IPS DF 4.7 (cell line): ENCODE results near the gene GALNT9.
"Not testable (repeated sequence)": the region's sequence is repeated elsewhere in the genome, so short reads cannot be mapped to it uniquely, and the experiment has no call there.

Source experiments
- DNase-seq: peaks from one replicate; pipeline ENCODE4 v3.0.0-alpha.2; 2013; ENCODE audit warnings: low spot score; ENCODE audit errors: extremely low read depth

GALNT9 gene

GRCh38 chr12:132314516-132315233 lies 14.7 kb downstream of the GALNT9 start:
- no peak for DNase-seq

GRCh38 chr12:132314035-132314434 lies 15.4 kb downstream of the GALNT9 start:
- no peak for DNase-seq

GRCh38 chr12:132313182-132313581 lies 16.2 kb downstream of the GALNT9 start:
- no peak for DNase-seq

DNA sequence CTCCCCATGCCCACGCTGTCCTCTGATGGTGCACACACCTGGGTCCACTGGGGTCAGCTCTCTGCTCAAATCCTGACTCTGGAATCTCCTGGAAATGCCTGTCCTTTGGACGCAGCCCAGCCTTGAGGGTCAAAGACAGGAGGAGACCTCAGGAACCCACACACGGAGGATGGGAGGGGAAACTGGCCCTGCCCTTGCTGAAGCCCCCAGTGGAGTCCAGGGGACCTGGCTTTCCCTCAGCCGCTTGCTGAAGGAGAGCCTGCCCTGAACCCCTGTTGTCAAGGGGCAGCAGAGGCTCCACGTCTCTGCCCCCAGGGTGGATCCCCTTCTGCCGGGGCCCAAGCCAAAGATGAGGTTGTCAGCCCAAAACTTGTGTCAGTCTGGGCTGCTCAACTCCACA lies 16.9 kb downstream of the GALNT9 start:
- no peak for DNase-seq

DNA sequence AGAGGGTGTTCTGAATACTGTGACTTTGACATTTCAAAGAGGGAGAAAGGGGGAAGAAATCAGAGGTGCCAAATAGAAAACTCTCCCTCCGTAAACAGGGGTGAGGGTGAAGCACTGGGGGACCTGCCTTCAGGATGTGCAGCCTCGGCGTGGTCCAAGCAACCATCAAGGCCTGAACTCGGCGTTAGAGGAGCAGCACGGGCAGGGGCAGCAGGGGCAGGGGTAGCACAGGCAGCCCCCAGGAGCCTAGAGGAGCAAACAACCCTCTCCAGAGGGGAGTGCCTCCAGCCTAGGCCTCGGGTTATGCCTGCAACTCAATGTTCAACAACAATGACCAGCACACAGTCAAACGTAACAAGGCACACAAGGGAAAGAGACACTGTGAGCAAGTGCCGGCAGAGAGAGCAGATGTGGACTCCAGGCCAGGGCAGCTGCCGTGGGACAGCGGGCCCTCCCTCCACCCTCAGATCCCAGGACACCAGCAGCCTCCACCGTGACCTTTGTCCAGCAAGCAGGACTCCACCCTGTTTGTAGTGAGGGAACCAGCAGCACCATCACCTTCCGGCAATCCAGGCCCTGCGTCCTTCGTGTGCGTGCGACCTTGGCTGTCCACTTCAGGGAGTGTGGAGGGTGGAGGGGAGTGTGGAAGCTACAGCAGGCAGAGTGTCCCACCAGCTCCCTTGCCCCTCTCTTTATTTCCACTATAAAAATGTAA lies 18.0 kb downstream of the GALNT9 start:
- no peak for DNase-seq

- no peak for DNase-seq
Measured at GRCh38 chr12:132310181-132311040, 19.0 kb downstream of the GALNT9 start.

DNA sequence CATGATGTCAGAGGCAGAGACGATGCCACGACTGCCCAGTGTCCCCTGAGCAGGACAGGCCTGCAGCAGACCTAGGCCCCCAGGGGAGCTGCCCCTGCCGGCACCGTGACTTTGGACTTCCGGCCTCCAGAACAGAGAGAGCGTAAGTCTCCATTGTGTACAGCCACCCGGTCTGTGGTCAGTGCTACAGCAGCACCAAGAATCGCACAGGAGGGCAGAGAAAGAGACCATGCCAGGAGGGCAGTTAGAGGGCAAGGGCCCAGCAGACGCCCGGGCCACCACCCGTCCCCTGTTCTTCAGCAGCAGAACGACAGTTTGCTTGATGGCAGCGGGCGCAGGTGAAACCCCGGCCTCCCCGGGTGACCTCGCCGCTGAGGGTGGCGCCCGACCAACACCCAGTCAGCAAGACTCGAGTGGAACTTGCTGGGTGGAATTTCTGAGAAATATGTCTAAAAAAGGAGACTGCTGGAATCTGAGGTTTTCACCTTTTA lies 19.7 kb downstream of the GALNT9 start:
- DNase-seq, result no peak

- DNase-seq, result no peak
Measured at GRCh38 chr12:132308853-132309595, 20.4 kb downstream of the GALNT9 start.

GRCh38 chr12:132307976-132308852 lies 21.2 kb downstream of the GALNT9 start:
- DNase-seq, result no peak

DNA sequence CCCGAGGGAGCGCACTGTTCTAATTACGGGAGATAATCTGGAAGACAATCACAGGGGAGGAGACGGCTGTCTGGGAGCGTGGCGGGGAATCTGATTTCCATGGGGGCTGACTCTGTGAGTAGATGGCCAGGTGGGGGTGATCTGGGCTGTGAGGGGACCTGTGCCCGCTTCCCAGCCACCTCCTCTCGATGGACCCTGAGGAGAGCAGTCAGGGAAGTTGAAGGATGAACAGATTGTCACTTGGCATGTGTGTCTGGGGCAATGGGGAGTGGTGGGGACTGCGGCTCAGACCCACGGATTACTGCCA lies 22.6 kb downstream of the GALNT9 start:
- DNase-seq, result no peak

GRCh38 chr12:132305991-132306884 lies 23.2 kb downstream of the GALNT9 start:
- DNase-seq, result no peak

DNA sequence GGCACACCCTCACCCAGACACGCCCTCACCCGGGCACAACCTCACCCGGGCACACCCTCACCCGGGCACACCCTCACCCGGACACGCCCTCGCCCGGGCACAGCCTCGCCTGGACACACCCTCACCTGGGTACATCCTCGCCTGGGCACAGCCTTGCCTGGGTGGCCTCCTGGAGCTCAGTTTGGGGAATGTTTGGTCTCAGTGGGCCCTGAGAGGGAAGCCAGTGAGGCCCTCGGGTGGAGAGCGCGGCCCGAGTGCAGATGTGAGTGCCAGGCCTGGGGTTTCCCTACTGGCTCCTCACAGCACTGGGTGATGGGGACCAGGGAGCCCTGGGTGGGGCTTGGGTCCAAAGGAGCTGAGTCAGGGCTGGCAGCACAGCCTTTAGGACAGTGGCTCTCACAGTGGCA lies 23.8 kb downstream of the GALNT9 start:
- no peak for DNase-seq

DNA sequence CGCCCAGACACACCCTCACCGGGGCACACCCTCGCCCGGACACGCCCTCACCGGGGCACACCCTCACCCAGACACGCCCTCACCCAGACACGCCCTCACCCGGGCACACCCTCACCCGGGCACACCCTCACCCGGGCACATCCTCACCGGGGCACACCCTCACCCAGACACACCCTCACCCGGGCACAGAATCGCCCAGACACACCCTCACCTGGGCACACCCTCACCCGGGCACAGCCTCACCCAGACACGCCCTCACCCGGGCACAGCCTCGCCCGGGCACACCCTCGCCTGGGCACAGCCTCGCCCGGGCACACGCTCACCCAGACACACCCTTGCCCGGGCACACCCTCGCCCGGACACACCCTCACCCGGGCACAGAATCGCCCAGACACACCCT lies 24.5 kb downstream of the GALNT9 start:
- DNase-seq, result not testable (repeated sequence)

- not testable (repeated sequence) for DNase-seq
Measured at GRCh38 chr12:132303853-132304373, 25.5 kb downstream of the GALNT9 start.

DNA sequence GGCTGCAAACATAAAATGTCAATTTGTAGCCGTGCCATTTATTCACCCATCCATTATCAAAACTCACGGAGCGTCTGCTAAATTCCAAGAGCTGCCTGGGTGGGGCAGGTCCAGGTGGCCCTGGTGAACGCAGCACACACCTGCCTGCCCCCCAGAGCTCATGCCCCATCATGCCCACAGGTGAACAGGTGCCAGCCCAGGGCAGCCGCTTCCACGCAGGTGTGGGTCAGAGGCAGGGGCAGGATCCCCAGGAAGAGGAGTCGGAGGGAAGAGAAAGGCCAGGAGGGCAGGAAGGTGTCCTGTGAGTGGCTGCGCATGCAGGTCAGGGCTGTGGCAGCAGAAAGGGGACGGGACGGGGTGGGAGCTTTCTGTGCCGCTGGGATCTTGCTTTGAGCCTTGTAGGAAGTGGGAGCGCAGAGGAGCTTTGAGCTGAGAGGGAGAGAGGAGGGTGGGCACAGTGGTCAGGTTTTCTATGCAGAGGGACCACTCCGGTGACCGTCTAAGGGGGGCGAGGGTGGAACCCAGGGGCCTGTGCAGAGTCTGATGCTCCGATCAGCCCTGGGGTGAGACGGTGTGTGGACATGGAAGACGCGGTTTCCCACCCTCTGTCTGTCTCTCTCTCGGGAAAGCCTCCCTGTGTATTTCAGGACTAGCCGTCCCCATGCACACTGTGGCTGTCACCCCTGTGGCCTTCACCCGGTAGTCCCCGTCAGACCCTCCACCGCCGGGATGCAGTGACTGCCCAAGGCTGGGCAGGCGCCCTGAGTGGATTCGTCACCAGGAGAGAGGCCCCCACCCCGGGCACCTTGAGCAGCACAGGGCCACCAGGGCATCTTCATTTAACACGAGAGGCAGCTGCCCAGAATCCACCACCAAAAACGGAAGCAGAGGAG lies 26.7 kb downstream of the GALNT9 start:
- no peak for DNase-seq

DNA sequence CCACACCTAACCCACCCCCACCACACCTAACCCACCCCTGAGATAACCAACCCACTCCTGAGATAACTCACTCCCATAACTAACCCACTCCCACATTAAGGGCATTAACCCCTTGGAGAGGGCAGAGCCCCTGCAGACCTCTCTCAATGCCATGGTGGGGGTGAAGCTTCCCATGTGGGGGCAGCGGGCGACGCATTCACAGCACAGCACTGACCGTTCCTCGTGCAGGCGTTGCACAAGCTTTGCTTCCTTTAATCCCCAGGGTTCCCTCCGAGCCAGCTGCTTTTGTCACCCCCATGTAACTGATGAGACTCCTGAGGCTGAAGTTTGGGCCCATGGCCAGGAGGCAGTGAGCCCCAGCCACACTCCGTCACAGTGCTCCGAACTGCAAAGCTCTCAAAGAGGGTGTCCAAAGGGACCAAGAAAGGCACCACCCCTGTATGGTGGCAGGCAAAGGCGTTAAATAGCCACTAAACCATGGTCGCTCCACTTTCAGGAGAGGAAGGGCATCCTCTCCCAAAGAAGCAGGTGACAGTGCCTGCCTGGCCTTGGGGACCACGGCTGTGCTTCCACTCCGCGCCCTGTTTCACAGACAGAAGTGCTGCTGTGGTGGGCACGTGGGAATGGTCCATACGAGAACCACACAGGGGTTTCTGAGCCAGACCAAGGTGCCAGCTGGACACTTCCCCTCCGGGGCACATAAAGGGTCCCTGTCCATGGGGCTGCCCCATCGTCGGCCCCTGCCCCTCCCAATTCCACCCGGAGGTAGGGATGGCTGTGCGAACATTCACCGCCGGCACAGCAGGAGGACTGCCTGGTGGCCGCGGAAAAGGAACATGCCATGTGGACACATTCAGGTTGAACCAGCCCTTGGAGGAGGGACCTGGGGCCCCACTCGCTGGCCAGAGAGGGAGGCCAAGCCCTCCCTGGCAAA lies 28.3 kb downstream of the GALNT9 start:
- no peak for DNase-seq

DNA sequence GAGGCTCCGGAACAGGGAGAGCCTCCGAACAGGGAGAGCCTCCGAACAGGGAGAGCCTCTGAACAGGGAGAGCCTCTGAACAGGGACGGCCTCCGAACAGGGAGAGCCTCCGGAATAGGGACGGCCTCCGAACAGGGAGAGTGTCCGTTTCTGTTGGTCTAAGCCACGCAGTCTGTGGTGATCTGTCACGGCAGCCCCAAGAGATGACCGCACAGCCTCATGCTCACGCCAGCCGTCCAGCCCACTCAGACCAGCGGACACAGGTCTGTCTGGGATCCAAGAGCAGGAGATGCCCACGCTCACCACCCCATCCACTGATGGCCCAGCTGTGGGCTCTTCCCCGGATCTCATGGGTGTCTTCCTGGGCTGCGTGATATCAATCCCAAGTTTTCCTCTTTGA lies 33.3 kb downstream of the GALNT9 start:
- no peak for DNase-seq
